ENCODE results near the gene HTR3E.
"Not testable (repeated sequence)": the region's sequence is repeated elsewhere in the genome, so short reads cannot be mapped to it uniquely, and the experiment has no call there.

Gene HTR3E

GRCh38 chr3:184099806-184100686 lies 3.2 kb downstream of the HTR3E start:
- no peak for TF ChIP-seq CTCF (IDR thresholded peaks at IDR 0.05; ENCODE audit: control insufficient read depth, extremely low read depth, insufficient read depth)
- no peak overlapping the region for H3K4me3 ChIP-seq (ENCODE audit: low read depth, low read length)
- no peak for DNase-seq (ENCODE audit: low read depth)

DNA sequence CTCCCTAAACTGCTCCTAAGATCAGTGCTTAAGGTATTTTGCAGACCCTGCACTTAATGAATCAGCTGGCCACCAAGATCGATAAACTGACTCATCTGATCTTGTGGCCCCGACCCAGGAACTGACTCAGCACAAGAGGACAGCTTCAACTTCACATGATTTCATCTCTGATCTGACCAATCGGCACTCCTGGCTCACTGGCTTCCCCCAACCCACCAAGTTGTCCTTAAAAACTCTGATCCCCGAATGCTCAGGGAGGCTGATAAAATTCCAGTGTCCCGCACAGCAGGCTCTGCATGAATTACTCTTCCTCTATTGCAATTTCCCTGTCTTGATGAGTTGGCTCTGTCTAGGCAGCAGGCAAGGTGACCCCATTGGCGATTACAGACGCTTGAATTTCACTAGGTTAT lies 13.5 kb downstream of the HTR3E start:
- TF ChIP-seq CTCF (IDR thresholded peaks at IDR 0.05; ENCODE audit: control insufficient read depth, extremely low read depth, insufficient read depth) = no peak
- no peak for DNase-seq (ENCODE audit: low read depth)
- H3K4me3 ChIP-seq (ENCODE audit: low read depth, low read length) = no peak overlapping the region

- no peak for DNase-seq (ENCODE audit: low read depth)
- no peak overlapping the region for H3K4me3 ChIP-seq (ENCODE audit: low read depth, low read length)
- no peak for TF ChIP-seq CTCF (IDR thresholded peaks at IDR 0.05; ENCODE audit: control insufficient read depth, extremely low read depth, insufficient read depth)
These were observed 19.2 kb downstream of the HTR3E start for GRCh38 chr3:184116017-184116416.

DNA sequence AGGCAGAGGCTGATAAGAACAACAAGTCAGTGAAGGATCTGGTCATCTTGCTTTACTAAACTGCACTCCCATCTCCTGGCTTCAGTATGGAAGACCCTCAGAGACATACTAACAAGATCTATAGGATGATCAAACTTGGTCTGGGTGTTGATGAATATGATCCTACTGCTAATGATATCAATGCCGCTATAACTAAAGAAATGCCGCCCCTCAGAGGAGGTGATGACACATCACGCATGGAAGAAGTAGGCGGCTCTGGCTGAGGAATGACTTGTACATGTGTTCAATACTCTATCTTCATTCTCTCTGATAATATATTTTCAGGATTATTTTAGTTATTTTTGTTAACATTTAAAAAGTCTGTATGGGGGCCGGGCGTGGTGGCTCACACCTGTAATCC lies 20.8 kb downstream of the HTR3E start:
- no peak for DNase-seq (ENCODE audit: low read depth)

DNA sequence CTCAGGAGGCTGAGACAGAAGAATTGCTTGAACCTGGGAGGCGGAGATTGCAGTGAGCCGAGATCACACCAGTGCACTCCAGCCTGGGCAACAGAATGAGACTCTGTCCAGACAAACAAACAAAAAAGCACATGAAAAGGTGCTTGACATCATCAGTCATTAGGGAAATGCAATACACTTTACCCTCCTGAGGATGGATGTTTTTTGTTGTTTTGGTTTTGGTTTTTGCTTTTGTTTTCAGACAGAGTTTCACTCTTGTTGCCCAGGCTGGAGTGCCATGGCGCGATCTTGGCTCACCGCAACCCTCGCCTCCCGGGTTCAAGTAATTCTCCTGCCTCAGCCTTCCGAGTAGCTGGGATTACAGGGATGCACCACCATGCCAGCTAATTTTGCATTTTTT lies 24.2 kb downstream of the HTR3E start:
- H3K4me3 ChIP-seq (ENCODE audit: low read depth, low read length) = not testable (repeated sequence)
- peak; percentile 18 for DNase-seq (ENCODE audit: low read depth)

More for the DNA sequence above, 20.8 kb downstream of the HTR3E start:
- no peak for TF ChIP-seq CTCF (IDR thresholded peaks at IDR 0.05; ENCODE audit: control insufficient read depth, extremely low read depth, insufficient read depth)
- H3K4me3 ChIP-seq (ENCODE audit: low read depth, low read length) = no peak overlapping the region

- DNase-seq (ENCODE audit: low read depth) = no peak
- H3K4me3 ChIP-seq (ENCODE audit: low read depth, low read length) = no peak overlapping the region
- no peak for TF ChIP-seq CTCF (IDR thresholded peaks at IDR 0.05; ENCODE audit: control insufficient read depth, extremely low read depth, insufficient read depth)
These were observed 29.1 kb downstream of the HTR3E start for GRCh38 chr3:184126006-184126405.

GRCh38 chr3:184129012-184129411 lies 32.1 kb downstream of the HTR3E start:
- TF ChIP-seq CTCF (IDR thresholded peaks at IDR 0.05; ENCODE audit: control insufficient read depth, extremely low read depth, insufficient read depth) = peak; percentile 37; the same call in 1 of the 2 replicates
- no peak for DNase-seq (ENCODE audit: low read depth)
- H3K4me3 ChIP-seq (ENCODE audit: low read depth, low read length) = no peak overlapping the region

All from LNCaP clone FGC (cell line).